Urinary bladder (tissue), 4 donors: ENCODE data around the gene FRMD4A. TPM values are rescaled to one million over a fixed set of nuclear protein-coding genes. Genes with fewer than 3 reads are reported as not detected.

Source experiments
- DNase-seq: peaks from one replicate; pipeline ENCODE4 v3.0.0-alpha.2; 2015; ENCODE audit errors: extremely low spot score
- H3K27ac ChIP-seq: one replicate; pipeline ENCODE4 v1.5.1; 2013; ENCODE audit warnings: low read depth, mild to moderate bottlenecking, moderate library complexity
- H3K36me3 ChIP-seq: one replicate; pipeline ENCODE4 v1.6.1; 2013; ENCODE audit warnings: mild to moderate bottlenecking, moderate library complexity; ENCODE audit not compliant: insufficient read depth
- H3K4me1 ChIP-seq: one replicate; pipeline ENCODE4 v1.6.1; 2013; ENCODE audit warnings: mild to moderate bottlenecking, moderate library complexity; ENCODE audit not compliant: insufficient read depth
- H3K4me3 ChIP-seq: one replicate; pipeline ENCODE4 v1.5.1; 2013; ENCODE audit warnings: low read depth, low read length
- WGBS: extraction: QIAGEN DNeasy Blood & Tissue Kit; methylation state at CpG from one replicate; pipeline ENCODE4 v1.1.7; 2013; 5-methylcytosine and 5-hydroxymethylcytosine counted together
- polyA plus RNA-seq: library from polyadenylated mRNA; stranded (reverse); fragments of 200-250 nt; gene quantifications from one replicate; pipeline ENCODE4 v1.2.3, GENCODE V29; 2013
- total RNA-seq: library from RNA; depleted of rRNA; stranded (reverse); fragments of >200 nt; gene quantifications from one replicate; pipeline ENCODE4 v1.2.3, GENCODE V29; 2014
- donor health status: healthy with polysubstance abuse.
- donor health status: healthy.

The FRMD4A gene
- total and polyA plus RNA-seq, 2 donors: 15.1 to 32.9 TPM

- no peak for DNase-seq
- H3K4me3 ChIP-seq: no peak overlapping the region
- no peak overlapping the region for H3K27ac ChIP-seq
- no peaks in the 10 kb centered on the region for H3K4me1 ChIP-seq
- 32% methylated on average over 7 of the region's 7 CpGs for WGBS
- no peaks in the 10 kb centered on the region for H3K36me3 ChIP-seq
Observed at GRCh38 chr10:13816195-13816925, 514.4 kb downstream of the FRMD4A start.

- no peaks in the 10 kb centered on the region for H3K36me3 ChIP-seq
- no peak overlapping the region for H3K27ac ChIP-seq
- no peak overlapping the region for H3K4me3 ChIP-seq
- H3K4me1 ChIP-seq: no peaks in the 10 kb centered on the region
- DNase-seq: no peak
Observed at GRCh38 chr10:13815756-13816155, 515.0 kb downstream of the FRMD4A start.

- WGBS: 93% methylated on average over 5 of the region's 5 CpGs
Observed at GRCh38 chr10:13813550-13813949, 517.2 kb downstream of the FRMD4A start.

GRCh38 chr10:13812804-13813203, 517.9 kb downstream of the FRMD4A start:
- WGBS: 98% methylated on average over 11 of the region's 11 CpGs
- no peaks in the 10 kb centered on the region for H3K4me1 ChIP-seq
- H3K4me3 ChIP-seq: no peak overlapping the region
- H3K27ac ChIP-seq: no peak overlapping the region
- no peak for DNase-seq
- H3K36me3 ChIP-seq: no peaks in the 10 kb centered on the region

More at GRCh38 chr10:13813550-13813949, 517.2 kb downstream of the FRMD4A start:
- no peak overlapping the region for H3K4me3 ChIP-seq
- no peak overlapping the region for H3K27ac ChIP-seq
- no peak for DNase-seq
- no peaks in the 10 kb centered on the region for H3K36me3 ChIP-seq
- no peaks in the 10 kb centered on the region for H3K4me1 ChIP-seq

GRCh38 chr10:13810568-13810967, 520.2 kb downstream of the FRMD4A start:
- no peaks in the 10 kb centered on the region for H3K36me3 ChIP-seq
- H3K27ac ChIP-seq: no peak overlapping the region
- no peaks in the 10 kb centered on the region for H3K4me1 ChIP-seq
- WGBS: 87% methylated on average over 4 of the region's 4 CpGs
- no peak for DNase-seq
- H3K4me3 ChIP-seq: no peak overlapping the region

- Histone ChIP-seq H3K4me1 (no peaks in the 10 kb centered on the region), H3K27ac (no peak overlapping the region), H3K36me3 (no peaks in the 10 kb centered on the region), H3K4me3 (no peak overlapping the region)
- WGBS: 63% methylated on average over 6 of the region's 6 CpGs
- DNase-seq: no peak
Observed at GRCh38 chr10:13809427-13809826, 521.3 kb downstream of the FRMD4A start.

- H3K4me3 ChIP-seq: no peak overlapping the region
- H3K27ac ChIP-seq: no peak overlapping the region
- no peaks in the 10 kb centered on the region for H3K36me3 ChIP-seq
- H3K4me1 ChIP-seq: no peaks in the 10 kb centered on the region
- WGBS: 83% methylated on average over 15 of the region's 15 CpGs
- DNase-seq: no peak
Observed at GRCh38 chr10:13808556-13809391, 522.0 kb downstream of the FRMD4A start.

GRCh38 chr10:13806419-13806818, 524.3 kb downstream of the FRMD4A start:
- WGBS: 79% methylated on average over 3 of the region's 3 CpGs

GRCh38 chr10:13803566-13804554, 526.9 kb downstream of the FRMD4A start:
- Histone ChIP-seq H3K27ac (no peak overlapping the region), H3K36me3 (no peaks in the 10 kb centered on the region), H3K4me1 (no peaks in the 10 kb centered on the region), H3K4me3 (no peak overlapping the region)
- 48% methylated on average over 18 of the region's 18 CpGs for WGBS
- no peak for DNase-seq

More at GRCh38 chr10:13806419-13806818, 524.3 kb downstream of the FRMD4A start:
- DNase-seq: no peak
- Histone ChIP-seq H3K4me3 (no peak overlapping the region), H3K4me1 (no peaks in the 10 kb centered on the region), H3K36me3 (no peaks in the 10 kb centered on the region), H3K27ac (no peak overlapping the region)

GRCh38 chr10:13801907-13802288, 528.8 kb downstream of the FRMD4A start:
- Histone ChIP-seq H3K36me3 (no peaks in the 10 kb centered on the region), H3K4me1 (peaks cover 1% of the 10 kb centered on the region), H3K4me3 (no peak overlapping the region), H3K27ac (no peak overlapping the region)
- 83% methylated on average over 2 of the region's 2 CpGs for WGBS
- DNase-seq: no peak

GRCh38 chr10:13801156-13801906, 529.4 kb downstream of the FRMD4A start:
- no peak overlapping the region for H3K4me3 ChIP-seq
- no peak overlapping the region for H3K27ac ChIP-seq
- no peak for DNase-seq
- H3K4me1 ChIP-seq: peaks cover 1% of the 10 kb centered on the region
- WGBS: 92% methylated on average over 8 of the region's 8 CpGs
- no peaks in the 10 kb centered on the region for H3K36me3 ChIP-seq

GRCh38 chr10:13797164-13797563, 533.6 kb downstream of the FRMD4A start:
- DNase-seq: no peak
- H3K4me3 ChIP-seq: no peak overlapping the region
- H3K36me3 ChIP-seq: no peaks in the 10 kb centered on the region
- 96% methylated on average over 9 of the region's 9 CpGs for WGBS
- H3K27ac ChIP-seq: no peak overlapping the region
- peaks cover 1% of the 10 kb centered on the region for H3K4me1 ChIP-seq
